HepG2 (cell line): ENCODE measurements around the gene TAOK3. TPM values are rescaled to one million over a fixed set of nuclear protein-coding genes. Genes with fewer than 3 reads are reported as not detected.

Experiments
- ATAC-seq: fragments of 200-7000 bp; cut with Tn5 transposase; 3 replicates; pipeline ENCODE4 v1.9.1; 2020; ENCODE audit warnings: mild to moderate bottlenecking, moderate library complexity
- BruUV-seq: library from RNA; stranded (reverse); fragments of 400-500 nt; replicated peaks from 2 replicates; lab custom pipeline; 2021; lab: Mats Ljungman, UMichigan
- CTCF ChIA-PET: fragments of 300-600 bp; formaldehyde crosslinking; extraction: SDS; loops from one replicate; lab custom pipeline; 2021; ENCODE audit warnings: low total read pairs, inconsistent platforms, low intra/inter-chr PET ratio; lab: Yijun Ruan, JAX
- POLR2A ChIA-PET: fragments of 350-600 bp; sonication (Branson Sonifier 250); formaldehyde crosslinking; loops from one replicate; lab custom pipeline; 2020; ENCODE audit warnings: antibody characterized with exemption, inconsistent platforms; lab: Yijun Ruan, JAX
- DNase-seq: peaks from one replicate; pipeline ENCODE4 v3.0.0-alpha.2; 2015; ENCODE audit warnings: low spot score
- FAIRE-seq: peaks from 3 replicates; lab custom pipeline; 2011; peaks lifted over from hg19 to GRCh38; lab: Jason Lieb, UNC
- H2AFZ ChIP-seq: one replicate; pipeline ENCODE4 v1.6.1; 2011; ENCODE audit warnings: low read length, inconsistent platforms
- H3K27ac ChIP-seq: fragments of 300-600 bp; 3 replicates; pipeline ENCODE4 v1.8.0; 2011; ENCODE audit warnings: mixed run types, mild to moderate bottlenecking, mixed read lengths, low read length, inconsistent platforms; ENCODE audit not compliant: insufficient read depth; ENCODE audit errors: extremely low read length
- H3K27me3 ChIP-seq, 2 experiments: fragments of 200-600 bp in 1 of 2; 2 replicates in 1 of 2; 3 replicates in 1 of 2; pipeline versions ENCODE4 v1.6.0 to v1.8.0; 2011; ENCODE audit warnings: low read length in 2 of 2, mild to moderate bottlenecking in 2 of 2, moderate library complexity in 2 of 2, inconsistent platforms in 1 of 2; ENCODE audit not compliant: insufficient read depth in 2 of 2, control insufficient read depth in 1 of 2
- H3K36me3 ChIP-seq, 2 experiments: fragments of 200-600 bp in 1 of 2; replicated peaks in 1 of 2; 2 replicates in 1 of 2; 3 replicates in 1 of 2; pipeline versions ENCODE4 v1.5.1 to v1.8.0; 2011; ENCODE audit warnings: low read length in 2 of 2, inconsistent platforms in 1 of 2; ENCODE audit not compliant: insufficient read depth in 2 of 2, control insufficient read depth in 1 of 2
- H3K4me1 ChIP-seq: 2 replicates; pipeline ENCODE4 v1.5.1; 2012; ENCODE audit warnings: low read length, inconsistent platforms; ENCODE audit not compliant: insufficient read depth
- H3K4me2 ChIP-seq: 2 replicates; pipeline ENCODE4 v1.6.0; 2011; ENCODE audit warnings: low read depth, low read length, inconsistent platforms
- H3K4me3 ChIP-seq, 3 experiments: fragments of 200-600 bp in 1 of 3; sonication (generic), shearing (Covaris generic) in 1 of 3; replicated peaks in 1 of 3; 2 replicates each; pipeline ENCODE4 v1.5.1; 2011 to 2016; ENCODE audit warnings: low read length in 3 of 3, inconsistent platforms in 2 of 3, low read depth in 2 of 3, mild to moderate bottlenecking in 2 of 3, control low read depth in 1 of 3, mixed read lengths in 1 of 3; ENCODE audit not compliant: insufficient read depth in 1 of 3
- H3K79me2 ChIP-seq: one replicate; pipeline ENCODE4 v1.6.1; 2011; ENCODE audit warnings: low read length, inconsistent platforms; ENCODE audit not compliant: insufficient read depth
- H3K9ac ChIP-seq: 2 replicates; pipeline ENCODE4 v1.6.0; 2011; ENCODE audit warnings: mild to moderate bottlenecking, low read depth, low read length, inconsistent platforms; ENCODE audit not compliant: insufficient read depth
- H3K9me3 ChIP-seq: 2 replicates; pipeline ENCODE4 v1.5.1; 2012; ENCODE audit warnings: mild to moderate bottlenecking, low read length
- H4K20me1 ChIP-seq: 2 replicates; pipeline ENCODE4 v1.6.0; 2011; ENCODE audit warnings: inconsistent platforms, mild to moderate bottlenecking, low read length, moderate library complexity; ENCODE audit not compliant: insufficient read depth
- ADNP ChIP-seq: sonication (generic); formaldehyde crosslinking; IDR thresholded peaks from 2 replicates; pipeline ENCODE4 v1.4.0; 2020; ENCODE audit warnings: missing genetic modification reagents
- TCF7L2 ChIP-seq: IDR thresholded peaks from 2 replicates; pipeline ENCODE4 v1.6.1; 2011; ENCODE audit warnings: mild to moderate bottlenecking, low read depth, low read length, moderate library complexity
- ZNF12 ChIP-seq: sonication (generic); formaldehyde crosslinking; IDR thresholded peaks from 2 replicates; pipeline ENCODE4 v1.5.0; 2020; ENCODE audit warnings: missing genetic modification reagents
- WGBS: methylation state at CpG from one replicate; pipeline ENCODE4 v1.1.6; 2017; ENCODE audit warnings: low lambda C conversion rate; 5-methylcytosine and 5-hydroxymethylcytosine counted together
- in situ Hi-C: cut with HindIII; loops from 2 replicates; pipeline ENCODE4 v1.10.0; 2017; ENCODE audit warnings: low pct_unique_long_range_greater_than_20kb; ENCODE audit not compliant: extremely low pct_ligation_motif_present
- intact Hi-C: fragments of 100-400 bp; cut with micrococcal nuclease; formaldehyde crosslinking; loops from one replicate; pipeline ENCODE4 v1.10.0; 2022; ENCODE audit not compliant: unreplicated experiment
- polyA plus RNA-seq, 8 experiments: library from polyadenylated mRNA; depleted of rRNA in 3 of 8; stranded (reverse) in 7 of 8; unstranded in 1 of 8; fragments of >200 nt; fragmentation: Illumina TruSeq in 4 of 8; extraction: Trizol in 4 of 8; gene quantifications; 2 replicates each; pipeline versions ENCODE4 v1.2.1 to v1.2.3, GENCODE V29; 2011 to 2016; ENCODE audit warnings: low read depth in 4 of 8, missing spikeins in 1 of 8, mixed read lengths in 1 of 8; ENCODE audit not compliant: insufficient read depth in 1 of 8
- total RNA-seq, 5 experiments: library from RNA; depleted of rRNA; stranded (reverse); fragments of >200 nt; fragmentation: Illumina TruSeq; extraction: Trizol; gene quantifications; 2 replicates each; pipeline ENCODE4 v1.2.3, GENCODE V29; 2016; ENCODE audit warnings: low read depth in 1 of 5
- TF ChIP-seq, protein P1 (sequence below): sonication (generic); formaldehyde crosslinking; IDR thresholded peaks from one replicate; pipeline ENCODE4 v1.5.1; 2020; ENCODE audit warnings: mild to moderate bottlenecking, missing genetic modification reagents; ENCODE audit errors: not compliant biosample characterization

Gene TAOK3
- total and polyA plus RNA-seq, 2 of the 13 experiments (the other 11 are each of a cell fraction or from before 2014, with no cell fraction given) = 10.4 to 12.3 TPM

DNA sequence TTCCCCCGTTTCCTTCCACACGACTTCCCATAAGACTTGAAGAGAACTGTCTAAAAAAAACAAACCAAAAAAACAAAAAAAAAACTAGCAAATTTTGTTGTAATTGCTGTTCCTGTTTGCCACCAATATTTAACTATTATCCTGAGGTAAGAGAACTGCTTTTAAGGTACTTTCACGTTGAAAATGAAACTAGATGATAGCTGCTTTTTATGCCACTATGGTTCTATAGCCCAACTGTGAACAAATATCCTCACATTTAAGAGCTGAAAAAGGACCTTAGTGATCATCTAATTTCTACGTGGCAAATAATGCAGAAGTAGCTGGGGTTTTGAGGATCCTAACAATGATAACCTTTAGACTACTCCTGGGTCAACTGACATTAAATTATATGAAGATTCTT is 98.6 kb downstream of the TAOK3 start (continued):
- no peak for TF ChIP-seq TCF7L2
- TF ChIP-seq ADNP (CRISPR knock-in tag) = no peak
- TF ChIP-seq, protein P1, sequence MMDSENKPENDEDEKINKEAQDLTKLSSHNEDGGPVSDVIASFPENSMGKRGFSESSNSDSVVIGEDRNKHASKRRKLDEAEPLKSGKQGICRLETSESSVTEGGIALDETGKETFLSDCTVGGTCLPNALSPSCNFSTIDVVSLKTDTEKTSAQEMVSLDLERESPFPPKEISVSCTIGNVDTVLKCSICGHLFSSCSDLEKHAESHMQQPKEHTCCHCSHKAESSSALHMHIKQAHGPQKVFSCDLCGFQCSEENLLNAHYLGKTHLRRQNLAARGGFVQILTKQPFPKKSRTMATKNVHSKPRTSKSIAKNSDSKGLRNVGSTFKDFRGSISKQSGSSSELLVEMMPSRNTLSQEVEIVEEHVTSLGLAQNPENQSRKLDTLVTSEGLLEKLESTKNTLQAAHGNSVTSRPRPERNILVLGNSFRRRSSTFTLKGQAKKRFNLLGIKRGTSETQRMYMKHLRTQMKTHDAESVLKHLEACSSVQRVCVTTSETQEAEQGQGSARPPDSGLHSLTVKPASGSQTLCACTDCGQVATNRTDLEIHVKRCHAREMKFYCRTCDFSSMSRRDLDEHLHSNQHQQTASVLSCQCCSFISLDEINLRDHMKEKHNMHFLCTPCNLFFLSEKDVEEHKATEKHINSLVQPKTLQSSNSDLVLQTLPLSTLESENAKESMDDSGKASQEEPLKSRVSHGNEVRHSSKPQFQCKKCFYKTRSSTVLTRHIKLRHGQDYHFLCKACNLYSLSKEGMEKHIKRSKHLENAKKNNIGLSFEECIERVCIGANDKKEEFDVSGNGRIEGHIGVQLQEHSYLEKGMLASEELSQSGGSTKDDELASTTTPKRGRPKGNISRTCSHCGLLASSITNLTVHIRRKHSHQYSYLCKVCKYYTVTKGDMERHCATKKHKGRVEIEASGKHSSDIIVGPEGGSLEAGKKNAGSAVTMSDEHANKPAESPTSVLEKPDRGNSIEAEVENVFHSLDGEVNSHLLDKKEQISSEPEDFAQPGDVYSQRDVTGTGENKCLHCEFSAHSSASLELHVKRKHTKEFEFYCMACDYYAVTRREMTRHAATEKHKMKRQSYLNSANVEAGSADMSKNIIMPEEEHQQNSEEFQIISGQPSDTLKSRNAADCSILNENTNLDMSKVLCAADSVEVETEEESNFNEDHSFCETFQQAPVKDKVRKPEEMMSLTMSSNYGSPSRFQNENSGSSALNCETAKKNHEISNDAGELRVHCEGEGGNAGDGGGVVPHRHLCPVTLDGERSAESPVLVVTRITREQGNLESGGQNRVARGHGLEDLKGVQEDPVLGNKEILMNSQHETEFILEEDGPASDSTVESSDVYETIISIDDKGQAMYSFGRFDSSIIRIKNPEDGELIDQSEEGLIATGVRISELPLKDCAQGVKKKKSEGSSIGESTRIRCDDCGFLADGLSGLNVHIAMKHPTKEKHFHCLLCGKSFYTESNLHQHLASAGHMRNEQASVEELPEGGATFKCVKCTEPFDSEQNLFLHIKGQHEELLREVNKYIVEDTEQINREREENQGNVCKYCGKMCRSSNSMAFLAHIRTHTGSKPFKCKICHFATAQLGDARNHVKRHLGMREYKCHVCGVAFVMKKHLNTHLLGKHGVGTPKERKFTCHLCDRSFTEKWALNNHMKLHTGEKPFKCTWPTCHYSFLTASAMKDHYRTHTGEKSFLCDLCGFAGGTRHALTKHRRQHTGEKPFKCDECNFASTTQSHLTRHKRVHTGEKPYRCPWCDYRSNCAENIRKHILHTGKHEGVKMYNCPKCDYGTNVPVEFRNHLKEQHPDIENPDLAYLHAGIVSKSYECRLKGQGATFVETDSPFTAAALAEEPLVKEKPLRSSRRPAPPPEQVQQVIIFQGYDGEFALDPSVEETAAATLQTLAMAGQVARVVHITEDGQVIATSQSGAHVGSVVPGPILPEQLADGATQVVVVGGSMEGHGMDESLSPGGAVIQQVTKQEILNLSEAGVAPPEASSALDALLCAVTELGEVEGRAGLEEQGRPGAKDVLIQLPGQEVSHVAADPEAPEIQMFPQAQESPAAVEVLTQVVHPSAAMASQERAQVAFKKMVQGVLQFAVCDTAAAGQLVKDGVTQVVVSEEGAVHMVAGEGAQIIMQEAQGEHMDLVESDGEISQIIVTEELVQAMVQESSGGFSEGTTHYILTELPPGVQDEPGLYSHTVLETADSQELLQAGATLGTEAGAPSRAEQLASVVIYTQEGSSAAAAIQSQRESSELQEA = no peak

DNA sequence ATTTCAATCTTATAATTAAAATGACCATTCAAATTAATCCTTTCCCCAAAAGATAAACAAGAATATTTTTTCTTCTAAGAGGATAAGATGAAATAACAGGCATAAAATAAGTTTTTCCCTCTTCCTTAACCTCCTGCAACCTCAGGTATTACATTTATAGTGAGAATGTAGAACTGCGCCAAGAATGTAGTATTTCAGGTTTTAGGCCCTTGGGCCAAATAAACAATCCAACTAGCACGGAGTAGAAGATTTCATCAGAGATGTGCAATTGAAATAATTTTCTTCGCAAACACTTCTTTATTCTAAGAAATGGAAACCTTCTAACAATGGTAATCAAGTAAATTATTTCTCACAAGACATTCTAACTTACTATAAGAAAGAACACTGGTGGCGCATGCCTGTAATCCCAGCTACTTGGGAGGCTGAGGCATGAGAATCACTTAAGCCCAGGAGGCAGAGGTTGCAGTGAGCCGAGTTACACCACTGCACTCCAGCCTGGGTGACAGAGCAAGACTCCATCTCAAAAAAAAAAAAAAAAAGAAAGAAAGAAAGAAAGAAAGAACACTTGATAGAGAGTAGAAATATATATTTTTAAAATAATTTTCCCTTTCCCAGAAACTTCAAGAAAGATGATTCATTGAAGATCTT is 100.8 kb downstream of the TAOK3 start:
- Histone ChIP-seq H3K27ac (no peak overlapping the region), H3K9me3 (no peaks in the 10 kb centered on the region), H3K9ac (no peak overlapping the region), H3K4me1 (no peaks in the 10 kb centered on the region), H2AFZ (no peak overlapping the region)
- BruUV-seq = no TSS peak
- intact Hi-C loops = no loop called here
- 95% methylated on average over 5 of the region's 5 CpGs for WGBS
- in situ Hi-C loops = no loop called here
- ATAC-seq = no peak
- TF ChIP-seq ZNF12 (CRISPR knock-in tag) = no peak
- TF ChIP-seq, all 625 proteins: peak for 0
- CTCF ChIA-PET = no interaction called here
- no peak for FAIRE-seq
- Histone ChIP-seq H3K27me3 (no peaks in the 10 kb centered on the region), H3K4me2 (no peak overlapping the region), H3K36me3 (no peaks in the 10 kb centered on the region), H3K4me3 (no peak overlapping the region), H3K79me2 (no peaks in the 10 kb centered on the region), H4K20me1 (no peaks in the 10 kb centered on the region)
- DNase-seq = no peak
- POLR2A ChIA-PET = no interaction called here
